ENCODE measurements around the gene KHDC4.

The KHDC4 gene

GRCh38 chr1:155968670-155969069 lies 34.5 kb upstream of the KHDC4 start:
- DNase-seq: no peak

- DNase-seq: no peak
Observed at GRCh38 chr1:155968051-155968400, 33.8 kb upstream of the KHDC4 start.

- no peak for DNase-seq
Observed at GRCh38 chr1:155967341-155968050, 33.3 kb upstream of the KHDC4 start.

- no peak for DNase-seq
Observed at GRCh38 chr1:155966750-155967149, 32.5 kb upstream of the KHDC4 start.

GRCh38 chr1:155966135-155966534 lies 31.9 kb upstream of the KHDC4 start:
- DNase-seq: no peak

- DNase-seq: no peak
Observed at GRCh38 chr1:155964193-155964592, 30.0 kb upstream of the KHDC4 start.

- no peak for DNase-seq
Observed at GRCh38 chr1:155962599-155963211, 28.5 kb upstream of the KHDC4 start.

- no peak for DNase-seq
Observed at GRCh38 chr1:155961937-155962336, 27.7 kb upstream of the KHDC4 start.

- DNase-seq: no peak
Observed at GRCh38 chr1:155960081-155960745, 26.0 kb upstream of the KHDC4 start.

GRCh38 chr1:155957411-155957915 lies 23.2 kb upstream of the KHDC4 start:
- DNase-seq: no peak

- DNase-seq: no peak
Observed at GRCh38 chr1:155954645-155955044, 20.4 kb upstream of the KHDC4 start.

GRCh38 chr1:155952505-155952890 lies 18.3 kb upstream of the KHDC4 start:
- DNase-seq: no peak

GRCh38 chr1:155951753-155952504 lies 17.7 kb upstream of the KHDC4 start:
- no peak for DNase-seq

- no peak for DNase-seq
Observed at GRCh38 chr1:155950829-155951228, 16.6 kb upstream of the KHDC4 start.

- DNase-seq: no peak
Observed at GRCh38 chr1:155947741-155948140, 13.5 kb upstream of the KHDC4 start.

GRCh38 chr1:155947292-155947691 lies 13.1 kb upstream of the KHDC4 start:
- DNase-seq: no peak

- no peak for DNase-seq
Observed at GRCh38 chr1:155946633-155947219, 12.5 kb upstream of the KHDC4 start.

- no peak for DNase-seq
Observed at GRCh38 chr1:155944444-155944799, 10.2 kb upstream of the KHDC4 start.

GRCh38 chr1:155942578-155943141 lies 8.4 kb upstream of the KHDC4 start:
- no peak for DNase-seq

GRCh38 chr1:155941845-155942531 lies 7.8 kb upstream of the KHDC4 start:
- DNase-seq: no peak

- no peak for DNase-seq
Observed at GRCh38 chr1:155940993-155941844, 7.0 kb upstream of the KHDC4 start, which contains the start of gene RXFP4. Gene RXFP4 (plus strand): TSS chr1:155941638. CDS start chr1:155941710, 72 bp downstream.
